Neural cell (in vitro differentiated cells): Measurements from ENCODE around the gene CTXN1. TPM values are rescaled to one million over a fixed set of nuclear protein-coding genes. Genes with fewer than 3 reads are reported as not detected.

Experiments used
- H2AFZ ChIP-seq: fragments of 200-600, 300-800 bp; sonication (generic), shearing (Covaris generic); 2 replicates; pipeline ENCODE4 v1.6.0; 2014; ENCODE audit warnings: low read depth, mild to moderate bottlenecking, antibody characterized with exemption, low read length, moderate library complexity
- H3F3A ChIP-seq: fragments of 200-600 bp; shearing (Covaris generic); 2 replicates; pipeline ENCODE4 v1.6.1; 2016; ENCODE audit warnings: mild to moderate bottlenecking, moderate library complexity, mixed read lengths, antibody characterized with exemption, low read length; ENCODE audit not compliant: insufficient read depth, poor library complexity, severe bottlenecking
- H3K27ac ChIP-seq: fragments of 200-600, 300-800 bp; sonication (generic), shearing (Covaris generic); 2 replicates; pipeline ENCODE4 v1.5.1; 2014; ENCODE audit warnings: mild to moderate bottlenecking, low read length, moderate library complexity
- H3K27me3 ChIP-seq: fragments of 300-800, 200-600 bp; sonication (generic), shearing (Covaris generic); 2 replicates; pipeline ENCODE4 v1.6.0; 2014; ENCODE audit warnings: mild to moderate bottlenecking, low read depth, low read length, moderate library complexity; ENCODE audit not compliant: insufficient read depth
- H3K36me3 ChIP-seq: fragments of 300-800, 200-600 bp; sonication (generic), shearing (Covaris generic); 2 replicates; pipeline ENCODE4 v1.5.1; 2014; ENCODE audit warnings: mild to moderate bottlenecking, antibody characterized with exemption, low read length, moderate library complexity; ENCODE audit not compliant: insufficient read depth
- H3K4me2 ChIP-seq: fragments of 300-800, 200-600 bp; sonication (generic), shearing (Covaris generic); 2 replicates; pipeline ENCODE4 v1.6.0; 2014; ENCODE audit warnings: mild to moderate bottlenecking, low read length
- H3K4me3 ChIP-seq: fragments of 300-800, 200-600 bp; sonication (generic), shearing (Covaris generic); 2 replicates; pipeline ENCODE4 v1.5.1; 2014; ENCODE audit warnings: mild to moderate bottlenecking, low read length, moderate library complexity
- H3K79me2 ChIP-seq: fragments of 200-600 bp; shearing (Covaris generic); replicated peaks from 2 replicates; pipeline ENCODE4 v1.6.0; 2014; ENCODE audit warnings: mild to moderate bottlenecking, low read length, moderate library complexity; ENCODE audit not compliant: insufficient read depth
- H3K9ac ChIP-seq: fragments of 300-800, 200-600 bp; sonication (generic), shearing (Covaris generic); 2 replicates; pipeline ENCODE4 v1.6.1; 2016; ENCODE audit warnings: mild to moderate bottlenecking, low read length, mixed read lengths
- H3K9me2 ChIP-seq: fragments of 200-600 bp; shearing (Covaris generic); 2 replicates; pipeline ENCODE4 v1.6.1; 2016; ENCODE audit warnings: mild to moderate bottlenecking, low read length, mixed read lengths; ENCODE audit not compliant: insufficient read depth
- H3K9me3 ChIP-seq: fragments of 200-600, 300-800 bp; sonication (generic), shearing (Covaris generic); 2 replicates; pipeline ENCODE4 v1.6.1; 2016; ENCODE audit warnings: mild to moderate bottlenecking, mixed run types, low read length, moderate library complexity, mixed read lengths
- H4K20me1 ChIP-seq: fragments of 200-600 bp; shearing (Covaris generic); 2 replicates; pipeline ENCODE4 v1.6.1; 2016; ENCODE audit warnings: mild to moderate bottlenecking, mixed run types; ENCODE audit not compliant: insufficient read depth
- CTCF ChIP-seq: fragments of 450-650 bp; IDR thresholded peaks from 2 replicates; pipeline ENCODE4 v1.5.1; 2014; ENCODE audit warnings: antibody characterized with exemption, mild to moderate bottlenecking, moderate library complexity; ENCODE audit not compliant: poor library complexity, severe bottlenecking
- EP300 ChIP-seq: fragments of 450-650 bp; conservative IDR thresholded peaks from 2 replicates; pipeline ENCODE4 v1.6.1; 2014; ENCODE audit warnings: antibody characterized with exemption, mild to moderate bottlenecking, moderate library complexity; ENCODE audit not compliant: poor library complexity, severe bottlenecking
- EZH2 ChIP-seq: fragments of 200-600, 300-800 bp; shearing (Covaris generic), sonication (generic); IDR thresholded peaks from 2 replicates; pipeline ENCODE4 v1.6.1; 2014; ENCODE audit warnings: antibody characterized with exemption, low read length, borderline replicate concordance, mild to moderate bottlenecking; ENCODE audit not compliant: insufficient read depth, poor library complexity, severe bottlenecking
- MXI1 ChIP-seq: fragments of 450-650 bp; conservative IDR thresholded peaks from 2 replicates; pipeline ENCODE4 v1.6.1; 2014; ENCODE audit warnings: antibody characterized with exemption, mild to moderate bottlenecking; ENCODE audit not compliant: poor library complexity, severe bottlenecking
- POLR2AphosphoS5 ChIP-seq: IDR thresholded peaks from 2 replicates; pipeline ENCODE4 v1.6.1; 2012
- RAD21 ChIP-seq: fragments of 450-650 bp; conservative IDR thresholded peaks from 2 replicates; pipeline ENCODE4 v1.6.1; 2014; ENCODE audit warnings: antibody characterized with exemption, mild to moderate bottlenecking, moderate library complexity
- REST ChIP-seq: IDR thresholded peaks from 2 replicates; pipeline ENCODE4 v1.6.1; 2012; ENCODE audit warnings: borderline replicate concordance
- SMC3 ChIP-seq: fragments of 450-650 bp; conservative IDR thresholded peaks from 2 replicates; pipeline ENCODE4 v1.6.1; 2014; ENCODE audit warnings: antibody characterized with exemption, mild to moderate bottlenecking, moderate library complexity; ENCODE audit not compliant: poor library complexity
- TAF1 ChIP-seq: IDR thresholded peaks from 2 replicates; pipeline ENCODE4 v1.6.1; 2012; ENCODE audit warnings: low read depth
- polyA plus RNA-seq: library from polyadenylated mRNA; depleted of rRNA; stranded (reverse); fragments of >200 nt; gene quantifications from 2 replicates; pipeline ENCODE4 v1.2.3, GENCODE V29; 2014

The CTXN1 gene
- polyA plus RNA-seq, 1 donor from 2014 or later: 24.7 TPM

GRCh38 chr19:7969555-7969939, 43.6 kb upstream of the CTXN1 start:
- no peaks in the 10 kb centered on the region for H3K27me3 ChIP-seq
- no peak overlapping the region for H3K4me2 ChIP-seq
- TF ChIP-seq REST (no peak), TAF1 (no peak), EZH2 (no peak), MXI1 (no peak), RAD21 (no peak), SMC3 (no peak)
- no peaks in the 10 kb centered on the region for H3K9me3 ChIP-seq
- H3K79me2 ChIP-seq: no peaks in the 10 kb centered on the region
- H3K27ac ChIP-seq: no peak overlapping the region
- H3F3A ChIP-seq: no peaks in the 10 kb centered on the region
- no peak overlapping the region for H2AFZ ChIP-seq
- no peaks in the 10 kb centered on the region for H3K36me3 ChIP-seq
- H3K9me2 ChIP-seq: no peaks in the 10 kb centered on the region
- H4K20me1 ChIP-seq: no peaks in the 10 kb centered on the region
- H3K9ac ChIP-seq: no peak overlapping the region
- no peak overlapping the region for H3K4me3 ChIP-seq

DNA sequence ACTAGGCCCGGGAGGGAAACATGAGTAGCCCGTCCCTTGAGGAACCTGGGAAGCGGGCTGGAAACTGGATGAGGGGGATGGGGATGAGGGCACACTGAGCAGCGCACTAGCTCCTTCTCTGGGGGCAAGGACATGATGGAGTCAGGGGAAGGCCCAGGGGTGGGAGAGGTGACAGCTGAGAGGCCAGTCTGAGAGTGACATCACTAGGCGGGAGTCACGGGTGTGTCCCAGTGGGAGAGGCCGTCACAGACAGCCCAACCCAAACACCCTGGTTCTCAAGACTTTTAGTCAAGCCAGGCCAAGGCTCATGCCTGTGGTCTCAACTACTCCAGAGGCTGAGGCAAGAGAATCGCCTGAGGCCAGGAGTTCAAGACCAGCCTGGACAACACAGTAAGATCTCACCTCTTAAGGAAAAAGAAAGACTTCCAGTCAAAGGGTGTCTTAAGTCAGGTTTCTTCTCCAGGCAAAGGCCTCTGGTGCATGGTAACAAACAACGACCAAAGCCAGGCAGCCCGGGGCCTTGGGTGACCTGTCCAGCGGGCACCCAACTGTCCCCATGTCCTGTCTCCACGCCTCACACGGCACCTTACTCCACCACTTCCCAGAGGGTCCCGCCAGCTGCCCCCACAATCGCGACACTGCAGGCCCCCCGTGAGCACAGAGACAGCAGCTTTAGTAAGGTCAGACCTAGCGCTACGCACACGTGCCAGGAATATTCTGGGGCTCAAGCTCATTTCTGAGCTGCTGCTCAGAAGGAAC, 43.0 kb upstream of the CTXN1 start:
- no peak overlapping the region for H3K4me3 ChIP-seq
- H2AFZ ChIP-seq: no peak overlapping the region
- no peak overlapping the region for H3K4me2 ChIP-seq
- H3K27ac ChIP-seq: no peak overlapping the region
- no peaks in the 10 kb centered on the region for H3K27me3 ChIP-seq
- H3K36me3 ChIP-seq: no peaks in the 10 kb centered on the region
- no peaks in the 10 kb centered on the region for H3K9me2 ChIP-seq
- H3K79me2 ChIP-seq: no peaks in the 10 kb centered on the region
- H4K20me1 ChIP-seq: no peaks in the 10 kb centered on the region
- H3K9ac ChIP-seq: no peak overlapping the region
- no peaks in the 10 kb centered on the region for H3F3A ChIP-seq
- no peak for TF ChIP-seq EZH2
- no peak for TF ChIP-seq SMC3
- no peak for TF ChIP-seq REST
- TF ChIP-seq EP300: no peak
- no peak for TF ChIP-seq CTCF
- TF ChIP-seq TAF1: no peak
- TF ChIP-seq RAD21: no peak
- no peak for TF ChIP-seq POLR2AphosphoS5
- no peak for TF ChIP-seq MXI1
- H3K9me3 ChIP-seq: no peaks in the 10 kb centered on the region
